ENCODE data around the gene PCA3. TPM values are rescaled to one million over a fixed set of nuclear protein-coding genes. Genes with fewer than 3 reads are reported as not detected.

PCA3 gene
- total RNA-seq, 1 experiment from 2014 or later: not detected

DNA sequence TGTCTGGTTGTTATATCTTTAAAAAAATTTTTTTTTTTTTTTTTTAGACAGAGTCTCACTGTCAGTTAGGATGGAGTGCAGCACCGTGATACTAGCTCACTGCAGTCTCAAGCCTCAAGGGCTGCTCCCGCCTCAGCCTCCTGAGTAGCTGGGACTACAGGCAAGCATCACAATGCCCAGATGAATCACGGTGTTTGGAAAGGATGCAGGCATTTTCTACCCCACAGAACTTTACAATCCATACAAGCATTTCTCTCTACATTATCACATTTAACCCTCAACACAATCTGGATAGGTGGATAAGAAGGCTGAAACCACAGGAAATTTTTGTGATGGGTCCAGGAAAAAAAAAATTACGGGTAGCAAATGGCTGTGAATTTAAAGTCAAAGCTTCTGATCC, 5.8 kb upstream of the PCA3 start:
- no TSS peak for BruUV-seq (replicated peaks)
- Histone ChIP-seq H3K27me3 (replicated peaks; ENCODE audit: insufficient read depth, low read depth, low read length, poor library complexity) (no peaks in the 10 kb centered on the region), H3K36me3 (ENCODE audit: insufficient read depth, low read length, poor library complexity, severe bottlenecking) (no peaks in the 10 kb centered on the region), H3K4me3 (ENCODE audit: low read depth, low read length, poor library complexity, severe bottlenecking) (no peak overlapping the region), H3K4me1 (ENCODE audit: insufficient read depth, low read length, poor library complexity, severe bottlenecking) (no peaks in the 10 kb centered on the region), H3K9me3 (ENCODE audit: low read depth, low read length, poor library complexity, severe bottlenecking) (no peaks in the 10 kb centered on the region), H3K27ac (ENCODE audit: low read depth, low read length, poor library complexity, severe bottlenecking) (no peak overlapping the region)
- CTCF ChIA-PET: interaction anchor here (0.6 kb wide), 1 partner anchor 9 kb away, joined by 3 read pairs; no protein-coding TSS in a partner anchor
- intact Hi-C loops (cut with micrococcal nuclease; ENCODE audit: unreplicated experiment): no loop called here
- DNase-seq (ENCODE audit: low spot score): no peak
- TF ChIP-seq EZH2 (IDR thresholded peaks at IDR 0.05; ENCODE audit: borderline replicate concordance, low read depth, low read length, poor library complexity, severe bottlenecking): no peak
- TF ChIP-seq, protein P1, sequence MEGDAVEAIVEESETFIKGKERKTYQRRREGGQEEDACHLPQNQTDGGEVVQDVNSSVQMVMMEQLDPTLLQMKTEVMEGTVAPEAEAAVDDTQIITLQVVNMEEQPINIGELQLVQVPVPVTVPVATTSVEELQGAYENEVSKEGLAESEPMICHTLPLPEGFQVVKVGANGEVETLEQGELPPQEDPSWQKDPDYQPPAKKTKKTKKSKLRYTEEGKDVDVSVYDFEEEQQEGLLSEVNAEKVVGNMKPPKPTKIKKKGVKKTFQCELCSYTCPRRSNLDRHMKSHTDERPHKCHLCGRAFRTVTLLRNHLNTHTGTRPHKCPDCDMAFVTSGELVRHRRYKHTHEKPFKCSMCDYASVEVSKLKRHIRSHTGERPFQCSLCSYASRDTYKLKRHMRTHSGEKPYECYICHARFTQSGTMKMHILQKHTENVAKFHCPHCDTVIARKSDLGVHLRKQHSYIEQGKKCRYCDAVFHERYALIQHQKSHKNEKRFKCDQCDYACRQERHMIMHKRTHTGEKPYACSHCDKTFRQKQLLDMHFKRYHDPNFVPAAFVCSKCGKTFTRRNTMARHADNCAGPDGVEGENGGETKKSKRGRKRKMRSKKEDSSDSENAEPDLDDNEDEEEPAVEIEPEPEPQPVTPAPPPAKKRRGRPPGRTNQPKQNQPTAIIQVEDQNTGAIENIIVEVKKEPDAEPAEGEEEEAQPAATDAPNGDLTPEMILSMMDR (conservative IDR thresholded peaks at IDR 0.05; ENCODE audit: low read depth, low read length): no peak
- POLR2A ChIA-PET (ENCODE audit: low non-redundant PET): interaction anchor here (0.6 kb wide), 1 partner anchor 229 kb away, joined by 7 read pairs; no protein-coding TSS in a partner anchor

DNA sequence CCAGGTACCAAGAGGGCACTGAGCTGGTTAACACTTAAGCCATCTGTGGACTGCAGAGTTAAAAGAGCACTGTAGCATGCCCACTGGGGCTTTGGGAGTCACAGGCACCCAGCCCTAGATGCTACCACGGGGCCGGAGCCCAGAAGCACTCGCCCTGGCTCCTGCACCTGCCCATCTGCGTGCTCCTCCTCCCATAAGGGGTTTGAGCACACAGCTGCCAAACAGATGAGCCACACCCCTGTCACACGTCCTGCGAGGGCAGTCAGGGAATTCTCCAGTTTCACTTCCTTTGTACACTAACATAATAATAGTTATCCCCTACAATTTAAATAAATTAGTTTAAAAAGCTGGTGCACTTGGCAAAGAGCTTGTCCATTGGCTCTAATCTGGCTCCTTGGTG, 4.5 kb upstream of the PCA3 start:
- no peaks in the 10 kb centered on the region for H3K4me1 ChIP-seq (ENCODE audit: insufficient read depth, low read length, poor library complexity, severe bottlenecking)
- H3K9me3 ChIP-seq (ENCODE audit: low read depth, low read length, poor library complexity, severe bottlenecking): no peaks in the 10 kb centered on the region
- H3K4me3 ChIP-seq (ENCODE audit: low read depth, low read length, poor library complexity, severe bottlenecking): no peak overlapping the region
- BruUV-seq (replicated peaks): no TSS peak
- ChIA-PET POLR2A (ENCODE audit: low non-redundant PET) (no interaction called here), CTCF (no interaction called here)
- H3K36me3 ChIP-seq (ENCODE audit: insufficient read depth, low read length, poor library complexity, severe bottlenecking): no peaks in the 10 kb centered on the region
- no peak overlapping the region for H3K27ac ChIP-seq (ENCODE audit: low read depth, low read length, poor library complexity, severe bottlenecking)
- no peaks in the 10 kb centered on the region for H3K27me3 ChIP-seq (replicated peaks; ENCODE audit: insufficient read depth, low read depth, low read length, poor library complexity)
- intact Hi-C loops (cut with micrococcal nuclease; ENCODE audit: unreplicated experiment): loop anchor here (5.0 kb wide), 2 partner anchors 228 to 253 kb away; no protein-coding TSS in a partner anchor
- DNase-seq (ENCODE audit: low spot score): no peak
- TF ChIP-seq, protein P1 (conservative IDR thresholded peaks at IDR 0.05; ENCODE audit: low read depth, low read length): no peak
- TF ChIP-seq EZH2 (IDR thresholded peaks at IDR 0.05; ENCODE audit: borderline replicate concordance, low read depth, low read length, poor library complexity, severe bottlenecking): no peak

DNA sequence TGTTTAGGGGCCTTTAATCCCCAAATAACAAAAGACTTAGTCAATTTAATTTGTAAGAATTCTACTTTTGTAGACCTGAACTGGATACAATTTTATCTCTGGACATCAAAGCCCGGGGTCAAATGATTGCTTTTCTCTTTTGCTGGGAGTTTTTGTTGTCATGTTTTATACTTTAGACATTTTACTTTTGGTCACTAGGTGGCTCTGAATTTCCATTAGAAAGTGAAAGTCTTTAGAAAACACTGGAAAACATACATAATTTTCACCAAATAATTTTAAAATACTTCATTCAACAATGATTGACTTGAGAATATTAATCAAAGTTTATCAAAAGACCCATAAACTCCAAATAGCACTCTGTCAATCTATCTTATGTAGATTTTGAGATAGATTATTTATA, 2.8 kb upstream of the PCA3 start:
- no peaks in the 10 kb centered on the region for H3K4me1 ChIP-seq (ENCODE audit: insufficient read depth, low read length, poor library complexity, severe bottlenecking)
- no peak for TF ChIP-seq EZH2 (IDR thresholded peaks at IDR 0.05; ENCODE audit: borderline replicate concordance, low read depth, low read length, poor library complexity, severe bottlenecking)
- TF ChIP-seq, protein P1 (conservative IDR thresholded peaks at IDR 0.05; ENCODE audit: low read depth, low read length): peak; percentile 50
- no peaks in the 10 kb centered on the region for H3K27me3 ChIP-seq (replicated peaks; ENCODE audit: insufficient read depth, low read depth, low read length, poor library complexity)
- H3K27ac ChIP-seq (ENCODE audit: low read depth, low read length, poor library complexity, severe bottlenecking): no peak overlapping the region
- peak; percentile 2 for DNase-seq (ENCODE audit: low spot score)
- no peaks in the 10 kb centered on the region for H3K36me3 ChIP-seq (ENCODE audit: insufficient read depth, low read length, poor library complexity, severe bottlenecking)
- no TSS peak for BruUV-seq (replicated peaks)
- H3K4me3 ChIP-seq (ENCODE audit: low read depth, low read length, poor library complexity, severe bottlenecking): no peak overlapping the region
- CTCF ChIA-PET: interaction anchor here (0.6 to 1.4 kb wide), 3 partner anchors 235 to 390 kb away, joined by 3 to 8 read pairs (median 3); no protein-coding TSS in a partner anchor
- POLR2A ChIA-PET (ENCODE audit: low non-redundant PET): no interaction called here
- intact Hi-C loops (cut with micrococcal nuclease; ENCODE audit: unreplicated experiment): loop anchor here (5.0 kb wide), 2 partner anchors 226 to 251 kb away; no protein-coding TSS in a partner anchor
- H3K9me3 ChIP-seq (ENCODE audit: low read depth, low read length, poor library complexity, severe bottlenecking): no peaks in the 10 kb centered on the region

Data from A673 (cell line).